Osteoblast (primary cell): ENCODE results near the gene ING5. TPM values are rescaled to one million over a fixed set of nuclear protein-coding genes. Genes with fewer than 3 reads are reported as not detected.

Source experiments
- DNase-seq: peaks from one replicate; pipeline ENCODE4 v3.0.0; 2011; ENCODE audit warnings: low spot score, mixed read lengths; ENCODE audit not compliant: insufficient read length; ENCODE audit errors: missing footprints
- H2AFZ ChIP-seq: 2 replicates; pipeline ENCODE4 v1.6.0; 2011; ENCODE audit warnings: mild to moderate bottlenecking, low read length
- H3K27ac ChIP-seq: 2 replicates; pipeline ENCODE4 v1.5.1; 2011; ENCODE audit warnings: mild to moderate bottlenecking, low read depth, low read length, moderate library complexity
- H3K27me3 ChIP-seq: 2 replicates; pipeline ENCODE4 v1.6.0; 2012; ENCODE audit warnings: mild to moderate bottlenecking, control low read depth, inconsistent platforms, low read length, moderate library complexity; ENCODE audit not compliant: insufficient read depth
- H3K36me3 ChIP-seq: 2 replicates; pipeline ENCODE4 v1.5.1; 2011; ENCODE audit warnings: mild to moderate bottlenecking, low read length, control low read depth, moderate library complexity; ENCODE audit not compliant: insufficient read depth
- H3K4me1 ChIP-seq: 2 replicates; pipeline ENCODE4 v1.5.1; 2011; ENCODE audit warnings: mild to moderate bottlenecking, low read length, control low read depth, moderate library complexity; ENCODE audit not compliant: insufficient read depth
- H3K4me2 ChIP-seq: 2 replicates; pipeline ENCODE4 v1.6.0; 2011; ENCODE audit warnings: mild to moderate bottlenecking, low read length; ENCODE audit not compliant: insufficient read depth
- H3K4me3 ChIP-seq: fragments of 200-600 bp; sonication (generic); 3 replicates; pipeline ENCODE4 v1.5.1; 2012; ENCODE audit warnings: mild to moderate bottlenecking, low read length, inconsistent platforms; ENCODE audit not compliant: insufficient read depth
- H3K79me2 ChIP-seq: 2 replicates; pipeline ENCODE4 v1.6.0; 2012; ENCODE audit warnings: mild to moderate bottlenecking, low read length, control low read depth, inconsistent platforms; ENCODE audit not compliant: insufficient read depth
- H3K9me3 ChIP-seq: 2 replicates; pipeline ENCODE4 v1.5.1; 2011; ENCODE audit warnings: low read depth, low read length, control low read depth
- H4K20me1 ChIP-seq: 2 replicates; pipeline ENCODE4 v1.6.0; 2012; ENCODE audit warnings: mild to moderate bottlenecking, low read length, control low read depth; ENCODE audit not compliant: insufficient read depth
- total RNA-seq: library from RNA; depleted of rRNA; stranded (reverse); fragments of >200 nt; gene quantifications from 2 replicates; pipeline ENCODE4 v1.2.3, GENCODE V29; 2012
- TF ChIP-seq, protein P1 (sequence below): IDR thresholded peaks from 2 replicates; pipeline ENCODE4 v1.5.1; 2011; ENCODE audit warnings: mild to moderate bottlenecking, low read depth, low read length, moderate library complexity; ENCODE audit errors: extremely low read depth

Gene ING5
- total RNA-seq, 1 donor: 16.6 TPM

DNA sequence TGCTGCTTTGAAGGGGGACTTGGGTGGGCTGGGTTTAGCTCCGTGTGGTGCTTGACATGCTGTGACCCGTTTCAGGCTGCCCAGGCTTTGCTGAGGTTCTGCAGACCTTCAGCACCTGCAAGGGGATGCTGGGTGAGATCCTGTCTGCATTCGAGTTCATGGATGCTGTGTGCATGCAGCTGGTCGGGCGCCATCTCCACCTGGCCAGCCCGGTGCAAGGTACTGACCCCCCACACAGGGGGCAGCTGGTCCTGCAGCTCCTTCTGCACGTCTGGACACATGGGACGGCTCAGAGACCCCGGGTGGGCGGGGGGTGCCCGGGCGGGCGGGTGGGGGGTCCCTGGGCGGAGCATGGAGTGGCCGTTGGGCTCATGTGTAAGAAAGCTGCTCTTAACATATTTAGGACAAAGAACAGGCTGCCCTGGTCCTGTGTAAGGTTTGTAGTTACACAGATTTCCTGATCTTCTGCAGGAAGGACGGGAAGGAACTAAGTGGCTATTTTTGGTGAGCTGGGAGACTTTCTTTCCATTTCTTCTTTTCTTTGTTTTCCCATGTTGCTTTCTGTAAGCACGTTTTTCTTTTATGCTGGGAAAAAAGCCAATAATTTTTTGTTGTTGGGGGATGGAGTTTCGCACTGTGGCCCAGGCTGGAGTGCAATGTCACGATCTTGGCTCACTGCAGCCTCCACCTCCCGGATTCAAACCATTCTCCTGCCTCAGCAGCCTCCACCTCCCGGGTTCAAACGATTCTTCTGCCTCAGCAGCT lies 48.4 kb downstream of the ING5 start:
- H3K27me3 ChIP-seq: no peaks in the 10 kb centered on the region
- H2AFZ ChIP-seq: no peak overlapping the region
- H3K4me1 ChIP-seq: no peaks in the 10 kb centered on the region
- H3K9me3 ChIP-seq: no peaks in the 10 kb centered on the region
- TF ChIP-seq, protein P1, sequence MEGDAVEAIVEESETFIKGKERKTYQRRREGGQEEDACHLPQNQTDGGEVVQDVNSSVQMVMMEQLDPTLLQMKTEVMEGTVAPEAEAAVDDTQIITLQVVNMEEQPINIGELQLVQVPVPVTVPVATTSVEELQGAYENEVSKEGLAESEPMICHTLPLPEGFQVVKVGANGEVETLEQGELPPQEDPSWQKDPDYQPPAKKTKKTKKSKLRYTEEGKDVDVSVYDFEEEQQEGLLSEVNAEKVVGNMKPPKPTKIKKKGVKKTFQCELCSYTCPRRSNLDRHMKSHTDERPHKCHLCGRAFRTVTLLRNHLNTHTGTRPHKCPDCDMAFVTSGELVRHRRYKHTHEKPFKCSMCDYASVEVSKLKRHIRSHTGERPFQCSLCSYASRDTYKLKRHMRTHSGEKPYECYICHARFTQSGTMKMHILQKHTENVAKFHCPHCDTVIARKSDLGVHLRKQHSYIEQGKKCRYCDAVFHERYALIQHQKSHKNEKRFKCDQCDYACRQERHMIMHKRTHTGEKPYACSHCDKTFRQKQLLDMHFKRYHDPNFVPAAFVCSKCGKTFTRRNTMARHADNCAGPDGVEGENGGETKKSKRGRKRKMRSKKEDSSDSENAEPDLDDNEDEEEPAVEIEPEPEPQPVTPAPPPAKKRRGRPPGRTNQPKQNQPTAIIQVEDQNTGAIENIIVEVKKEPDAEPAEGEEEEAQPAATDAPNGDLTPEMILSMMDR: no peak
- no peak overlapping the region for H3K27ac ChIP-seq
- H4K20me1 ChIP-seq: peaks cover under 1% of the 10 kb centered on the region
- H3K36me3 ChIP-seq: peaks cover 30% of the 10 kb centered on the region
- H3K4me3 ChIP-seq: no peak overlapping the region
- H3K4me2 ChIP-seq: no peak overlapping the region
- peak; percentile 72 for DNase-seq
- no peaks in the 10 kb centered on the region for H3K79me2 ChIP-seq

GRCh38 chr2:241751152-241751551 lies 49.3 kb downstream of the ING5 start:
- H3K4me1 ChIP-seq: no peaks in the 10 kb centered on the region
- no peak overlapping the region for H3K27ac ChIP-seq
- H4K20me1 ChIP-seq: peaks cover 4% of the 10 kb centered on the region
- H3K9me3 ChIP-seq: no peaks in the 10 kb centered on the region
- H3K4me3 ChIP-seq: no peak overlapping the region
- H3K79me2 ChIP-seq: no peaks in the 10 kb centered on the region
- H2AFZ ChIP-seq: no peak overlapping the region
- H3K36me3 ChIP-seq: peaks cover 29% of the 10 kb centered on the region
- H3K4me2 ChIP-seq: no peak overlapping the region
- TF ChIP-seq, protein P1: no peak
- H3K27me3 ChIP-seq: no peaks in the 10 kb centered on the region
- DNase-seq: peak; percentile 82

- DNase-seq: no peak
- no peaks in the 10 kb centered on the region for H3K27me3 ChIP-seq
Observed at GRCh38 chr2:241751776-241752175, 49.9 kb downstream of the ING5 start.

DNA sequence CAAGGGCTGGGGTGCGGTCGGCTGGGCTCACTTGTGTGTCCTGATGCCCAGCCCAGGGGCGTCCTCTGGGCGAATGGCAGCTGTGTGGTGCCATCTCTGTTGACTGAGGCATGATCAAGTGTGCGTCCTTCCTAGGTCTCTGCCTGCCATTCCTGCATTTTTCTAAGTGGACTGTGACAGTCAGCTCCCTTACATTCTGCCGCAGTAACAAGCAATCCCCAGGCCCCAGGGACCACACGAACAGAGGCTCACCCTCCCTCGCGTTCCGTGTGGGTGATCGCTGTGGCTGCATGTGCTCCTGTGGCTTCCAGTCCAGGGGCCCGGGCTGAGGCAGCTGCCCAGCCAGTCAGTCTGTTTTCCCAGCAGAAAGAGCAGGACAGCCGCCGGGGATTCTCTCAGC lies 50.4 kb downstream of the ING5 start:
- Histone ChIP-seq H2AFZ (no peak overlapping the region), H3K27ac (no peak overlapping the region), H3K36me3 (peaks cover 32% of the 10 kb centered on the region), H3K79me2 (no peaks in the 10 kb centered on the region), H3K4me3 (no peak overlapping the region), H3K4me1 (no peaks in the 10 kb centered on the region), H4K20me1 (peaks cover 7% of the 10 kb centered on the region), H3K9me3 (no peaks in the 10 kb centered on the region), H3K27me3 (no peaks in the 10 kb centered on the region), H3K4me2 (no peak overlapping the region)
- DNase-seq: peak; percentile 83
- TF ChIP-seq, protein P1: no peak

More at GRCh38 chr2:241751776-241752175, 49.9 kb downstream of the ING5 start:
- Histone ChIP-seq H4K20me1 (peaks cover 4% of the 10 kb centered on the region), H3K9me3 (no peaks in the 10 kb centered on the region), H3K4me2 (no peak overlapping the region), H3K4me1 (no peaks in the 10 kb centered on the region), H3K4me3 (no peak overlapping the region), H3K79me2 (no peaks in the 10 kb centered on the region), H2AFZ (no peak overlapping the region), H3K27ac (no peak overlapping the region), H3K36me3 (peaks cover 31% of the 10 kb centered on the region)
- TF ChIP-seq, protein P1: no peak
